Ishikawa (cell line): ENCODE results near the gene AURKB.

ENCODE experiments used
- CEBPB ChIP-seq: IDR thresholded peaks from 2 replicates; pipeline ENCODE4 v1.6.1; 2012
- EGR1 ChIP-seq: IDR thresholded peaks from 2 replicates; pipeline ENCODE4 v1.6.1; 2012
- EP300 ChIP-seq: IDR thresholded peaks from 2 replicates; pipeline ENCODE4 v1.6.1; 2012; ENCODE audit warnings: borderline replicate concordance
- NFIC ChIP-seq: IDR thresholded peaks from 2 replicates; pipeline ENCODE4 v1.6.1; 2012
- RAD21 ChIP-seq: IDR thresholded peaks from 2 replicates; pipeline ENCODE4 v1.6.1; 2012; ENCODE audit warnings: low read depth
- TAF1 ChIP-seq: IDR thresholded peaks from 2 replicates; pipeline ENCODE4 v1.6.1; 2012; ENCODE audit warnings: low read depth, mild to moderate bottlenecking
- TCF12 ChIP-seq: IDR thresholded peaks from 2 replicates; pipeline ENCODE4 v1.6.1; 2012; ENCODE audit warnings: low read depth
- TF ChIP-seq, protein P1 (sequence below): IDR thresholded peaks from 2 replicates; pipeline ENCODE4 v1.6.1; 2012; ENCODE audit warnings: low read depth, mild to moderate bottlenecking

DNA sequence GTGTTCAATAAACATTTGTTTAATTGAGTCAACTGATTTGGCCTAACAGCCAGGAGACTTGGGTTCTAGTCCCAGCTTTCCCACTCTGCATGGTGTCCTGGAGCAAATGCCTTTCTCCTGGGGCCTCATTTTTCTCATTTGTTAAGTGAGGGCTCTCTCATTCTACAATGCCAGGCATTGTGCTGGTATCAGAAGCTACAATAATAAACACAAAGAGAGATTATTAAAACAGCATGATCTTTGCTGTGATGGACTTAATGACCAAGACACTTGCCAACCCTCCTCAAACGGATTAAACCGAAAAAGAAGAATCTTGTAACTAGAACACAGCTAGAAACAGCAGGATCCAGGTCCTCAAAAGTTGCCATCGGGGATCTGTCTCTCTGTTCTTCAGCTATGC, 42.8 kb downstream of the AURKB start:
- TF ChIP-seq RAD21 (no peak), EGR1 (no peak), TCF12 (no peak), EP300 (no peak), TAF1 (no peak), NFIC (no peak), CEBPB (no peak)
- TF ChIP-seq, protein P1, sequence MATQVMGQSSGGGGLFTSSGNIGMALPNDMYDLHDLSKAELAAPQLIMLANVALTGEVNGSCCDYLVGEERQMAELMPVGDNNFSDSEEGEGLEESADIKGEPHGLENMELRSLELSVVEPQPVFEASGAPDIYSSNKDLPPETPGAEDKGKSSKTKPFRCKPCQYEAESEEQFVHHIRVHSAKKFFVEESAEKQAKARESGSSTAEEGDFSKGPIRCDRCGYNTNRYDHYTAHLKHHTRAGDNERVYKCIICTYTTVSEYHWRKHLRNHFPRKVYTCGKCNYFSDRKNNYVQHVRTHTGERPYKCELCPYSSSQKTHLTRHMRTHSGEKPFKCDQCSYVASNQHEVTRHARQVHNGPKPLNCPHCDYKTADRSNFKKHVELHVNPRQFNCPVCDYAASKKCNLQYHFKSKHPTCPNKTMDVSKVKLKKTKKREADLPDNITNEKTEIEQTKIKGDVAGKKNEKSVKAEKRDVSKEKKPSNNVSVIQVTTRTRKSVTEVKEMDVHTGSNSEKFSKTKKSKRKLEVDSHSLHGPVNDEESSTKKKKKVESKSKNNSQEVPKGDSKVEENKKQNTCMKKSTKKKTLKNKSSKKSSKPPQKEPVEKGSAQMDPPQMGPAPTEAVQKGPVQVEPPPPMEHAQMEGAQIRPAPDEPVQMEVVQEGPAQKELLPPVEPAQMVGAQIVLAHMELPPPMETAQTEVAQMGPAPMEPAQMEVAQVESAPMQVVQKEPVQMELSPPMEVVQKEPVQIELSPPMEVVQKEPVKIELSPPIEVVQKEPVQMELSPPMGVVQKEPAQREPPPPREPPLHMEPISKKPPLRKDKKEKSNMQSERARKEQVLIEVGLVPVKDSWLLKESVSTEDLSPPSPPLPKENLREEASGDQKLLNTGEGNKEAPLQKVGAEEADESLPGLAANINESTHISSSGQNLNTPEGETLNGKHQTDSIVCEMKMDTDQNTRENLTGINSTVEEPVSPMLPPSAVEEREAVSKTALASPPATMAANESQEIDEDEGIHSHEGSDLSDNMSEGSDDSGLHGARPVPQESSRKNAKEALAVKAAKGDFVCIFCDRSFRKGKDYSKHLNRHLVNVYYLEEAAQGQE = no peak
